Measurements from ENCODE around the gene MICU2.

DNA sequence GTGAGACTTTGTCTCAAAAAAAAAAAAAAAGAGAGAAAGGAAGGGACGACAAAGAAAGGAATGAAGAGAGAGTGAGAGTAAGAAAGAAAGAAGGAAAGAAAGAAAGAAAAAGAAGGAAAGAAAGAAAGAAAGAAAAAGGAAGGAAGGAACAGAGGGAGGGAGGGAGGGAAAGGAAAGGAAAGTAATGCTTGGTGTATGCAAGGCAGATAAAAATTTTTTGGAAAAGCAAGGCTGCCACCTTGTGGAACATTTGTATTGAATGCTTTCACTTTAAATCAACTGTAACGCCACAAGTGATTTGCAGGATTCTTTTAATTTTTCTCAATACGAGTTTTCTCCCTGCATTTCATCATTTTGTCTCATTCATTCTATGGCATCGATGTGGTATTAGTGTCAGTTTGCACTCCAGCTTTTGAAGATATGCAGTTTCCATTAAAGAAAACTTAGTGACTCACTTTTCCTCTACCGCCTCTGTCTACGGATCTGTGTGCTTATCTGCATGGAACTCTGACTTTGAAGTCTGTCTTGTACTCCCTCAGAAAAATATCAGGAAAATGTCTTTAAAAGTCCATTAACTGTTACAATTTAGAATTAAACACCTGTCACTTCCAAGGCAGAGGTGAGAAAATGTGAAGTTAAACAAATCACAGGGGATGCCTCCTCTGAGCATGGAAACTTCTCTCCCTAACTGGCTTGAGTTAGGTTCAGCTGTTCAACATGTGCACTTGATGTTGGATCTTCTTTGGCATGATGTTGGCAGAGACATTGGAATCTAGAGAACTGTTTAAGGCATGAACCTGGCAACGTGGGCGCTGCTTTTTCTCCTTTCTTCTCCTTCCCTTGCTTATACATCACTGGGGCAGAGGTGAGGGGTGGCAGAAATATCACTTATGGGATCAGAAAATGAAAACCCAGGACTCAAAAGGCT, 124.8 kb downstream of the MICU2 start:
- TF ChIP-seq, protein P1, sequence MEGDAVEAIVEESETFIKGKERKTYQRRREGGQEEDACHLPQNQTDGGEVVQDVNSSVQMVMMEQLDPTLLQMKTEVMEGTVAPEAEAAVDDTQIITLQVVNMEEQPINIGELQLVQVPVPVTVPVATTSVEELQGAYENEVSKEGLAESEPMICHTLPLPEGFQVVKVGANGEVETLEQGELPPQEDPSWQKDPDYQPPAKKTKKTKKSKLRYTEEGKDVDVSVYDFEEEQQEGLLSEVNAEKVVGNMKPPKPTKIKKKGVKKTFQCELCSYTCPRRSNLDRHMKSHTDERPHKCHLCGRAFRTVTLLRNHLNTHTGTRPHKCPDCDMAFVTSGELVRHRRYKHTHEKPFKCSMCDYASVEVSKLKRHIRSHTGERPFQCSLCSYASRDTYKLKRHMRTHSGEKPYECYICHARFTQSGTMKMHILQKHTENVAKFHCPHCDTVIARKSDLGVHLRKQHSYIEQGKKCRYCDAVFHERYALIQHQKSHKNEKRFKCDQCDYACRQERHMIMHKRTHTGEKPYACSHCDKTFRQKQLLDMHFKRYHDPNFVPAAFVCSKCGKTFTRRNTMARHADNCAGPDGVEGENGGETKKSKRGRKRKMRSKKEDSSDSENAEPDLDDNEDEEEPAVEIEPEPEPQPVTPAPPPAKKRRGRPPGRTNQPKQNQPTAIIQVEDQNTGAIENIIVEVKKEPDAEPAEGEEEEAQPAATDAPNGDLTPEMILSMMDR (IDR thresholded peaks at IDR 0.05): no peak
- TF ChIP-seq POLR2A (IDR thresholded peaks at IDR 0.05): no peak
